RWPE1 (cell line): ENCODE results near the gene METTL25B.
A peak's percentile ranks its signal among the peaks of the same experiment; 100 is the strongest.

Experiments
- CTCF ChIA-PET: fragments of 350-600 bp; sonication (Branson Sonifier 250); formaldehyde crosslinking; extraction: SDS; loops from one replicate; lab custom pipeline; 2021; lab: Yijun Ruan, JAX
- POLR2A ChIA-PET: fragments of 400-600 bp; formaldehyde crosslinking; extraction: SDS; loops from one replicate; lab custom pipeline; 2020; ENCODE audit warnings: antibody characterized with exemption; ENCODE audit not compliant: low non-redundant PET; lab: Yijun Ruan, JAX
- DNase-seq: peaks from one replicate; pipeline ENCODE4 v3.0.0; 2012; ENCODE audit warnings: low spot score
- H3K27ac ChIP-seq: fragments of 450-650 bp; 2 replicates; pipeline ENCODE4 v1.5.1; 2017
- TF ChIP-seq, protein P1 (sequence below): fragments of 450-650 bp; conservative IDR thresholded peaks from 2 replicates; pipeline ENCODE4 v1.5.1; 2017; ENCODE audit warnings: low read depth, mild to moderate bottlenecking

Gene METTL25B

DNA sequence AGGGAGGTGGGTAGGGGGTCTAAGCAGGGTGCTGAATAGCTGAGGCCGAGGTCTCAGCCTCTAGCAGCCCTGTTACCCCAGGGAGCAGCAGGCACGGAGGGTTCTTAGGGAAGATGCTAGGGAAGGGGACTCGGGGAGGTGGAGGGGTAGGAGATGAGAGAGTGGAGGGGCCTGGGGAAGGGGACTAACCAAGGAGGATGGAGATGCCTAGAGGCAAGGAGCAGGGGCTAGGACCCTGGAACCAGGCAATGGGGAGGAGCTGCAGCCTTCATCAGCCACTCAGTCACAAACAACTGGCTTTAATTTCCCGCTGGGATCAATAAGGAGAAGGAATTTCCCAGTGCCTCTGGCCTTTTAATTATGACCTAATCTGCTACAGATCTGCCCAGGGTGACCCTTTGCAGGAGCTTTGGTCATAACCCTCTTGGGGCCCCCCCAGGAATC lies 20.0 kb upstream of the METTL25B start:
- ChIA-PET CTCF (interaction anchor here (0.5 to 17.0 kb wide), 6 partner anchors 14 to 50 kb away, joined by 3 to 225 read pairs (median 5); partner anchors contain the start of genes ISG20L2 and METTL25B), POLR2A (no interaction called here)
- H3K27ac ChIP-seq: peak overlapping the region; percentile 95
- DNase-seq: no peak
- TF ChIP-seq, protein P1, sequence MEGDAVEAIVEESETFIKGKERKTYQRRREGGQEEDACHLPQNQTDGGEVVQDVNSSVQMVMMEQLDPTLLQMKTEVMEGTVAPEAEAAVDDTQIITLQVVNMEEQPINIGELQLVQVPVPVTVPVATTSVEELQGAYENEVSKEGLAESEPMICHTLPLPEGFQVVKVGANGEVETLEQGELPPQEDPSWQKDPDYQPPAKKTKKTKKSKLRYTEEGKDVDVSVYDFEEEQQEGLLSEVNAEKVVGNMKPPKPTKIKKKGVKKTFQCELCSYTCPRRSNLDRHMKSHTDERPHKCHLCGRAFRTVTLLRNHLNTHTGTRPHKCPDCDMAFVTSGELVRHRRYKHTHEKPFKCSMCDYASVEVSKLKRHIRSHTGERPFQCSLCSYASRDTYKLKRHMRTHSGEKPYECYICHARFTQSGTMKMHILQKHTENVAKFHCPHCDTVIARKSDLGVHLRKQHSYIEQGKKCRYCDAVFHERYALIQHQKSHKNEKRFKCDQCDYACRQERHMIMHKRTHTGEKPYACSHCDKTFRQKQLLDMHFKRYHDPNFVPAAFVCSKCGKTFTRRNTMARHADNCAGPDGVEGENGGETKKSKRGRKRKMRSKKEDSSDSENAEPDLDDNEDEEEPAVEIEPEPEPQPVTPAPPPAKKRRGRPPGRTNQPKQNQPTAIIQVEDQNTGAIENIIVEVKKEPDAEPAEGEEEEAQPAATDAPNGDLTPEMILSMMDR: no peak

DNA sequence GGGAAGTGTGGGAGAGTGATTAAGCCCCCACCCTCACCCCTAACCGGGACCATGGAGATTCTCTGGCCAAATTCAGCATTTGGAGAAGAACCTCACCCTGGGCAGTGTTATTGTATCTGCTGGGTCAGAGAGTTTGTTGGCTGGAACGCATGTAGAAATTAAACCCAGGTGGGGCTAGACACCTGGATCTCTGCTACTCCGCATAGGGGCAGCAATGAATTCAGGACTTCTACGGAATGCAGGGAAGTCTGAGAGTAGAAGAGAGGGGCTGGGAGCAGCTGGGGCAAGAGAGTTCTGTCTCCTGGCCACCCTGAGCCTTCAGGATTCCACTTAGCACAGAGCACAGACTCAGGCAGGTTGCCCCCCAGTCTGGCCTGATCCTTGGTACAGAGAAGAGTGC lies 19.2 kb upstream of the METTL25B start:
- peak overlapping the region; percentile 95 for H3K27ac ChIP-seq
- TF ChIP-seq, protein P1: no peak
- no peak for DNase-seq
- POLR2A ChIA-PET: no interaction called here
- CTCF ChIA-PET: interaction anchor here (0.8 to 17.0 kb wide), 4 partner anchors 16 to 51 kb away, joined by 3 to 225 read pairs (median 4); no protein-coding TSS in a partner anchor

DNA sequence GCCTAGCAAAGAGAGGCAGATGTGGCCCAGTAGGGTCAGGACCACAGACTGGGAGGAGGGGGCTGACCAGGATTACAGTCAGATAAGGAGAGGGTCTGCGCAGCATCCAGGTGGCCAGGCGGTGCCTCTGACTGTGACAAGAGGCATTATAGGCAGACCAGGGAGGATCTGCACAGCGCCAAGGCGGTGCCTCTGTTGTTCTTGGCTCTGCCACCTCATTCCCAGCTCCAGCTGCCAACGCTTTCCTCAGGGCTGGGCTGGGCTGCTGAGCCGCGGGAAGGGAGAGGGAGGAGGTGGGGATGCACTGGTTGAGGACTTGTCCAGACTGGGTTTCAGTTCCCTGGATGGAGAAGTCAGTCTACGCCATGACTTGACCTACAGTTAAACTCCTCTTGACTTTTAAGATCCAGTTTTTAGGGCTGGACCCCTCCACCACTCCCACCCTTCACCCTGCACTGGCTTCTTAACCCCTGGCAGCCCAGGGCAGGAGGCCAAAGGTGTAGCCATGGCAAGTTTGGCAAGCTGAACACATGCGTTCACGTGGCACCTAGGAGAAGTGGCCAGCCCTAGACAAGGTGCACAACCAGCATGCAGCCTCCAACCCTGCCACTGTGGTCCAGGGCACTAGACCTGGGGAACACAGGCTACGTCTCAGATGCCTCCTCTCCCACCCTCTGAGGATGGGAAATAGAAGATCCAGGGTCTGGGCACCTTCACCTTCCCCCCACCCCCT lies 18.3 kb upstream of the METTL25B start:
- peak overlapping the region; percentile 95 for H3K27ac ChIP-seq
- POLR2A ChIA-PET: no interaction called here
- CTCF ChIA-PET: interaction anchor here (1.3 to 17.0 kb wide), 3 partner anchors 16 to 218 kb away, joined by 3 to 225 read pairs (median 5); no protein-coding TSS in a partner anchor
- peak; percentile 91 for DNase-seq
- TF ChIP-seq, protein P1: no peak

DNA sequence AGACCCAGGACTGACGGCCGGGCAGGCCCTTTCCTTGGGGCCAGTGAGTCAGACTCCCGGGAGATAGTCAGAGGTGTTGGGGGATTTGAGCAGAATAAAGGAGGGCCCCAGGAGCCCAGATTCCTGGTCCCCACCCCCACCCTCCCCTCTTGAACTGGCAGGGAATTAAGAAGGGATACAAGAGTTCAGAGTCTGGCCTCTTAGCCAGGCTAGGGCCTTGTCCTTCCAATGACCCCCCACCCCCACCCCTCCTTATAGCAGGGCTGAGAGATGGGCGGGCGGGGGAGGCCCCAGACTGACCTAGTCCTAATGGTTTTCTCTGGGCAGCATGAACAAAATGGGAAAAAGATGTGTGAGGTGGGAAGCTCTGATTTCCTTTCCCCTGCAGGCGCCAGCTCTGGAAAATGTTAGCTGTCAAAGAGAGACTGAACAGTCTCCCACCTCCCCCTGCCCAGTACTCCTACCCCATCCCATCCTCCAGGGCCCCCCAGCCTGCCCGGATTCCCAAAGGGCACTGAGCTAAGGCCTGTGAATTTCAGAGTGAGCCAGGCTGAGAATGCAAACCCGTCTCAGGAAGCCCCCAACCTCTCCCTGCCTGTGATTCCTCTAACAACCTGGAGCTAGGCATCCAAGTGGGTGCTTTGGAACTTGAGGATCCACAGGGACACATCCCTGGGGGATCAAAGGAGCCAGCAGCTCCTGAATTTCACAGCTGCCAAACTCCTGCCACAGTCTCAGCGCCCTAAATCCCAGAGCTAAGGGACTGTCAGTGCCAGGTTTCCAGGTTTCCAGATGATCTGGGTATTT lies 17.1 kb upstream of the METTL25B start:
- no peak for DNase-seq
- POLR2A ChIA-PET: no interaction called here
- peak overlapping the region; percentile 95 for H3K27ac ChIP-seq
- CTCF ChIA-PET: interaction anchor here (1.6 to 17.0 kb wide), 2 partner anchors 14 to 21 kb away, joined by 10 to 225 read pairs; no protein-coding TSS in a partner anchor
- TF ChIP-seq, protein P1: no peak

DNA sequence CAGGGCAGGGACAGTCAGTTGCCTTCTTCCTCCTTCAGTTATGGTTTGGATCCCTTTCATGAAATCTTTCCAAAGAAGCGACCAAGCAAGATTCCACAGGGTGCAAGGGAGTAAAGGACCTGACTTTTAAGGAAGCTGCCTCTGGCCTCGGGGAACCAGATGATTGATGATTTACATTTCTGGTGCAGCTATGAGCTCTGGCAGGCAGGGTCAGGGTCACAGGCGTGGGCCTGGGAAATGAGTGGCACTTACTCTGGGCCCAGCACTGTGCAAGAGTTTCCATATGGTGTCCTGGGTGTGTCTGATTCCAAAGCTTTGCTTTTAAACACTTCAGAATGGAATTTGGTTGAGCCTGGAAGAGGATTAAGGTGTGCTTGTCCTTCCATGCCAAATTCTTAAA lies 15.6 kb upstream of the METTL25B start:
- POLR2A ChIA-PET: interaction anchor here (0.8 kb wide), 1 partner anchor 8 kb away, joined by 3 read pairs; no protein-coding TSS in a partner anchor
- no peak for DNase-seq
- CTCF ChIA-PET: interaction anchor here (1.6 to 17.0 kb wide), 2 partner anchors 13 to 22 kb away, joined by 10 to 225 read pairs; no protein-coding TSS in a partner anchor
- peak overlapping the region; percentile 95 for H3K27ac ChIP-seq
- TF ChIP-seq, protein P1: no peak

DNA sequence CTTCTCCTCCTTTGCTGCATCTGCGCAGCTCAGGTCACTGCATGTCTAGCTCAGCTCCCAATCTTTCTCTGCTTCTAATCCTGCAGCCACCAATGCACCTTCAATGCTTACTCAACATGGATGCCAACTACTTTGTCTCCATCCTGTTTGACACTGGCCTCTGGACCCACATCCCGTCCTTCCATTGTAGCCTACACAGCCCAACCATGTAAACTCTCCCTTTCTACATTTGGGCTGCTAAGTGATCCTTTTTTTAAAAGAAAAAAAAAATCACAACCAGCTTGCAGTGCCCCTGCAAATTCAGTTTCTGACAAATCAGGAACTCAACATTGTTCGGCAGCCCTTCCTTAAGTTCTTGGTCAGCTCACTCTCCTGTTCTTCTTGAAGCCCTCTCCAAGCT lies 13.4 kb upstream of the METTL25B start:
- H3K27ac ChIP-seq: peak overlapping the region; percentile 95
- TF ChIP-seq, protein P1: no peak
- no peak for DNase-seq
- ChIA-PET CTCF (interaction anchor here (1.6 to 17.0 kb wide), 3 partner anchors 9 to 24 kb away, joined by 6 to 225 read pairs (median 13); partner anchors contain the start of gene CRABP2), POLR2A (no interaction called here)
